Subcutaneous abdominal adipose tissue (tissue), 5 donors: ENCODE measurements around the gene NTRK2.

Experiments
- H3K27ac ChIP-seq: one replicate; pipeline ENCODE4 v1.7.0; 2013; ENCODE audit warnings: low read depth, mild to moderate bottlenecking, inconsistent platforms, low read length, moderate library complexity
- H3K27me3 ChIP-seq, 5 donors: one replicate each; pipeline ENCODE4 v1.7.0; 2013; ENCODE audit warnings: low read length in 5 of 5, inconsistent platforms in 1 of 5; ENCODE audit not compliant: control insufficient read depth in 5 of 5, insufficient read depth in 4 of 5
- H3K36me3 ChIP-seq, 5 donors: one replicate each; pipeline ENCODE4 v1.7.0; 2013; ENCODE audit warnings: low read length in 5 of 5; ENCODE audit not compliant: control insufficient read depth in 5 of 5, insufficient read depth in 5 of 5
- H3K4me1 ChIP-seq, 5 donors: one replicate each; pipeline ENCODE4 v1.7.0; 2013; ENCODE audit warnings: low read length in 5 of 5, mild to moderate bottlenecking in 3 of 5, moderate library complexity in 1 of 5; ENCODE audit not compliant: control insufficient read depth in 5 of 5, insufficient read depth in 5 of 5
- H3K4me3 ChIP-seq, 5 donors: one replicate each; pipeline ENCODE4 v1.7.0; 2013; ENCODE audit warnings: low read length in 5 of 5, low read depth in 1 of 5
- H3K9ac ChIP-seq, 5 donors: one replicate each; pipeline ENCODE4 v1.7.0; 2013; ENCODE audit warnings: low read length in 5 of 5, mild to moderate bottlenecking in 4 of 5, moderate library complexity in 3 of 5
- H3K9me3 ChIP-seq, 5 donors: one replicate each; pipeline ENCODE4 v1.7.0; 2013; ENCODE audit warnings: low read length in 5 of 5; ENCODE audit not compliant: control insufficient read depth in 5 of 5
- donor health status: healthy.
- donor health status: healthy.
- donor health status: healthy.
- donor health status: healthy.
- donor health status: healthy.

The NTRK2 gene

DNA sequence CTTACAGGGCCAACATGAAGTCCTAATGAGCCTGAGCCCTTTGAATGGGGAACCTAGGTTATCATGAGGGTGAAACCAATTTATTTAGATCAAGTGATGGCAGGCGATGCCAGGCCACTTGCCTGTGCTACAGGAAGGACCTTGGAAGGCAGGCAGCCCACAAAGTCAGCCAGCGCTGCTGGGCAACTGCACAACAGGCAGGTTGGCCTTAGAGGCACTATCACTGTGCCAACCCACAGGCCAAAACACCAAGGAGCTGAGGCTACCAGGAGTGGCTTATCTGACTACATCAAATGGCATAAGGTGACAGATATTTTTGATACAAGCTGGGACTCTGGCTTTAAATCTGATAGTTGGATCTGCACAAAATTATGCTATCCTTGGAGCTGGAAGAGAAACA lies 319.1 kb downstream of the NTRK2 start:
- Histone ChIP-seq H3K27ac (no peak overlapping the region), H3K4me3 (no peak overlapping the region), H3K9me3 (no peaks in the 10 kb centered on the region), H3K4me1 (no peaks in the 10 kb centered on the region), H3K36me3 (no peaks in the 10 kb centered on the region), H3K27me3 (no peaks in the 10 kb centered on the region), H3K9ac (no peak overlapping the region)

DNA sequence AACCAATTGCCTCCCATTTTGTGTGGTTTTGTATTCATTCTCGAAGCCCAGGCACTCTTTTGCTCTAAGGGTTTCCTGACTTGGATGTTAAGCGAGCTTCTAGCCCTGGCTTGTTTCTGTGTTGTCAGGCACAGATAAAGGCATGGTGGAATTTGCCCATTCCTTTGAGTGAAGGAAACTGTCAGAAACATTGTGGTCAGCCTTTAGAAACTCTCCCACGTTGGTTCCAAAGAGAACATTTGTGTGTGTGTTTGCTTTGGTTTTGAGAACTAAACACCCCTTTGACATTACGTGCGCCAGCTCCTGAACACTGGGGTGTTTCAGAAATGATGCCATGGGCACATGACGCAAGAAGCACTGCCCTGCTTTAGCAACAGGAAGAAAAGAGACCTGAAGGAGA lies 320.9 kb downstream of the NTRK2 start:
- Histone ChIP-seq H3K9ac (no peak overlapping the region), H3K9me3 (no peaks in the 10 kb centered on the region), H3K4me1 (no peaks in the 10 kb centered on the region), H3K4me3 (no peak overlapping the region), H3K27ac (no peak overlapping the region), H3K27me3 (no peaks in the 10 kb centered on the region), H3K36me3 (no peaks in the 10 kb centered on the region)

GRCh38 chr9:84990850-84991513 lies 321.5 kb downstream of the NTRK2 start:
- H3K27ac ChIP-seq = no peak overlapping the region
- no peak overlapping the region for H3K9ac ChIP-seq
- H3K27me3 ChIP-seq = no peaks in the 10 kb centered on the region
- H3K9me3 ChIP-seq = no peaks in the 10 kb centered on the region
- no peaks in the 10 kb centered on the region for H3K36me3 ChIP-seq
- H3K4me1 ChIP-seq = no peaks in the 10 kb centered on the region
- H3K4me3 ChIP-seq = no peak overlapping the region

GRCh38 chr9:84991514-84991870 lies 322.0 kb downstream of the NTRK2 start:
- Histone ChIP-seq H3K4me3 (no peak overlapping the region), H3K9me3 (no peaks in the 10 kb centered on the region), H3K9ac (no peak overlapping the region), H3K36me3 (no peaks in the 10 kb centered on the region), H3K27ac (no peak overlapping the region), H3K4me1 (peaks cover 0 to 5% (median 0%) of the 10 kb centered on the region in 5 donors), H3K27me3 (no peaks in the 10 kb centered on the region)

DNA sequence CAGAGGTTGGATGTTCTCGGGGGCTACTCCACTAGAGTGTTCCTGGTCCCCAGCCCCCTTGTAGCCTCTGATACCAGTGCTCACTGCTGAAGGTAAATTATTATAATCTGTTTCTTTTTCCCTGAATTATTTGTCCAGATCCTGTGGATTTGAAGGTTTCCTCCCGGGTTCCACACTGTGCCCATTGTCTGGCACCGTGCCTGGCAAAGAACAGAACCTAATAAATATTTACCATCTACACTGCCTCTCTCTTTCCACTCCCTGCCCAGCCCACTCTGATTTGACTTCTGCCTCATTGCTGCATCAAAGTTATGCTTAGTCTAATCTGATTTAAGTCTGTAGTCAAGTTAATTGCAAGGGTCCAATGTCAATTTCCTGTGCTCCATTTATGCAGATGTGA lies 322.9 kb downstream of the NTRK2 start:
- H3K36me3 ChIP-seq = no peaks in the 10 kb centered on the region
- no peak overlapping the region for H3K4me3 ChIP-seq
- no peaks in the 10 kb centered on the region for H3K27me3 ChIP-seq
- H3K27ac ChIP-seq = no peak overlapping the region
- H3K4me1 ChIP-seq = peaks cover 0 to 5% (median 0%) of the 10 kb centered on the region in 5 donors
- no peaks in the 10 kb centered on the region for H3K9me3 ChIP-seq
- H3K9ac ChIP-seq = no peak overlapping the region

GRCh38 chr9:84993105-84993504 lies 323.6 kb downstream of the NTRK2 start:
- H3K4me1 ChIP-seq = peaks cover 0 to 6% (median 0%) of the 10 kb centered on the region in 5 donors
- no peaks in the 10 kb centered on the region for H3K27me3 ChIP-seq
- H3K36me3 ChIP-seq = no peaks in the 10 kb centered on the region
- no peak overlapping the region for H3K9ac ChIP-seq
- H3K9me3 ChIP-seq = no peaks in the 10 kb centered on the region
- no peak overlapping the region for H3K4me3 ChIP-seq
- no peak overlapping the region for H3K27ac ChIP-seq

DNA sequence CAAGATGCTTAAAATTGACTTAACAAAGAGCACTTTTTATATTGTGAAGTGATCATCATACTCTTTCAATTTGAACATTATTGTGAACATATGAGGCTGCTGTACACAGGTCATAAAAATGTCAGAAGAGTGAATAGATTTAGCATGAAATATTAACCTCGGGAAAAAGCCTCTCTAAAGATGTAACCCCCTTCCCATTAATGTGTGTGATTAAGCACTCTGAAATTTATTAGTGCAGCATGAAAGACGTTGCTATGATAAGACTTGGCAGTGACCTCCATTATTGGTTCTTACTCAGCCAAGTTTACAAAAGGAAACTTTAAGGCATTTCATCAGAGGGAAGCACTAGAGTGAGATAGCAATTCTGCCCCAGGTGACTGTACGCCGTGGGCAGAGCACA lies 326.5 kb downstream of the NTRK2 start:
- Histone ChIP-seq H3K4me3 (no peak overlapping the region), H3K36me3 (no peaks in the 10 kb centered on the region), H3K27ac (no peak overlapping the region), H3K9ac (no peak overlapping the region), H3K4me1 (peaks cover 0 to 18% (median 7%) of the 10 kb centered on the region in 5 donors), H3K27me3 (no peaks in the 10 kb centered on the region), H3K9me3 (peaks cover 2 to 8% (median 5%) of the 10 kb centered on the region in 5 donors)

GRCh38 chr9:84996716-84997115 lies 327.2 kb downstream of the NTRK2 start:
- Histone ChIP-seq H3K36me3 (no peaks in the 10 kb centered on the region), H3K9me3 (peaks cover 2 to 9% (median 8%) of the 10 kb centered on the region in 5 donors), H3K27ac (no peak overlapping the region), H3K9ac (no peak overlapping the region), H3K4me1 (peaks cover 0 to 18% (median 7%) of the 10 kb centered on the region in 5 donors), H3K27me3 (no peaks in the 10 kb centered on the region), H3K4me3 (no peak overlapping the region)

DNA sequence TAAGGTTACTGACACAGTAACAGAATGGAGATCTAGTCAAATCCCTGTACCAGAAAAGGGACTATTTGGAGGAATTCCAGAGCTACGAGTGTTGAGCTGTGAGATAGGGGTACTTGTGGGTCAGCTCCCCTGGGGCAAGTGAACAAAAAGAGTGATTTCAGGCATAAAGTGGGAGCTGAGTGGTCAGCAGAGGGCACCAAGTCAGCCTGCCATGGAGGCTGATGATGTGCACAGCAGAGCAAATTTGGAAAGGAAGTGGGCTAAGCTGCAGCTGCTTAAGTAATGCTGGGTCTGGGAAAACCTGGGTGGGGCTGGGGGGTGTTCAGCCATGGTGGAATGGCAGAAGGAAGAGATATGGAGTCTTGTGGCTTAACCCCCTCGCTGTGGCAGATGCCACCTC lies 327.9 kb downstream of the NTRK2 start:
- Histone ChIP-seq H3K36me3 (no peaks in the 10 kb centered on the region), H3K27ac (no peak overlapping the region), H3K4me1 (peaks cover 0 to 18% (median 7%) of the 10 kb centered on the region in 5 donors), H3K9me3 (peaks cover 2 to 9% (median 8%) of the 10 kb centered on the region in 5 donors), H3K9ac (no peak overlapping the region), H3K27me3 (no peaks in the 10 kb centered on the region), H3K4me3 (no peak overlapping the region)

DNA sequence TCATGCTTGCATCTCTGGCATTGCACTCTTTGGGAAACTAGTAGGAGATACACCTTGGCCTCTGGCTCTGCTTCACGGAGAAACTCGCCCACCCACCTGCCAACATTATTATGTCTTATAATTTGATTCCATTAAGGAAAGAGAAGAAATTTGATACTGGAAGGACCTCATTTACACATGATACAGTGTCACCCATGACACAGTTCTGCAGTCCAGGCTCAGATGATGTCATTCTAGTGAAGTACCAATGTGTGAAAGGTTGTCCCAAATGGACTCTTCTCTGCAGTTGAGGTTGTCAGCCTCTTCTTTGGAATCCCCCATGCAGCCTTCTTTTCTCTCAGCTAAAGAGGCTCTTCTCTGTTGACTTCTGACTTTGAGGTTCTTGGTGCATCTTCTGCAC lies 329.1 kb downstream of the NTRK2 start:
- no peak overlapping the region for H3K27ac ChIP-seq

More for the DNA sequence above, 329.1 kb downstream of the NTRK2 start:
- H3K27me3 ChIP-seq = no peaks in the 10 kb centered on the region
- no peak overlapping the region for H3K4me3 ChIP-seq
- peaks cover 2 to 9% (median 8%) of the 10 kb centered on the region in 5 donors for H3K9me3 ChIP-seq
- no peaks in the 10 kb centered on the region for H3K36me3 ChIP-seq
- H3K9ac ChIP-seq = no peak overlapping the region
- H3K4me1 ChIP-seq = peaks cover 0 to 18% (median 7%) of the 10 kb centered on the region in 5 donors
